DMS53 (cell line): Measurements from ENCODE around the gene RGSL1.
A peak's percentile ranks its signal among the peaks of the same experiment; 100 is the strongest.

ENCODE experiments used
- DNase-seq: peaks from one replicate; lab custom pipeline; 2025; lab: John Stamatoyannopoulos, UW

Gene RGSL1

DNA sequence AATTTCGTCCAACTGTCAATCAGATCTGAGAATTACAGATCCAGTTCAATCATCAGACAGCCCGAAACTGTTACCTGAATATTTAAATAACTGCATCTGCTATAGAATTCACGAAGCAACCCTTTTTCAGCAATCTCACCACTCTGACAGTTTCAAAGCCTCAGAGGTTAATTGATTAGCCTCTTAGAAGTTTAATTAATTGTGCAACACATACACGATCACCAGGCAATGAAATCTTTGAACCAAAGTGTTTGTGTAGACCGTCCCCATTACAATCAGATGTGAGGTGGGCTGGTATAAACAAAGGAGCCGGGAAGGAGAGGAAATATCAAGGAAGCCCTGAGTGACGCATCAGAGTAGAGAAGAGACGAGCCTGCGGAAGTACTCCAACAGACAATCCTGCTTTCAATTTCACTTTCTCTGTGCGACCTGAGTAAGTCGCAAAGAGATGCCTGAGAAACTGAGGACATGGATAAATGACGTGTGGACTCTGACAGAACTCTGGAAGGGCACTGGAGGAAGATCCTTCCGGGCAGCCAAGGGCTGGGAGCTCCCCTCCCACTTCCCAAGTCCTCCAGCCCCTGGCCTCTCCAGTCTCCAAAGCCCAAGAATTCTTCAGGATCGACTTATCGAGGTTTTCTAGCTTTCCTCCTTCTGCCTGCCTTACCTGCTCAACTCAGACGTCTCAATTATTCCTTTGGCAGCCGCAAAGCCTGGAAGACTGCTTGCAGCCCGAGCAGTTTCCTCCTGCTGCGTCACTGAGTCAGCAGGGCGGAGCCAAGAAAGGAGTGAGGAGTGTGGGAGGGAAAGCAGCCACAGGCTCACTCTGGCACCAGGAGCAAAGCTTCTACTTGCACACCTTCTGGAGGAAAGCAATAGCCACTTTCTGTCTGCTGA lies 138.8 kb downstream of the RGSL1 start, which contains the start of gene RNASEL:
Gene RNASEL, minus strand, starts transcription at position 757 of the 897 bp plus-strand sequence. CDS start 2,450 bp downstream, outside the sequence.
- peak; percentile 80 for DNase-seq

DNA sequence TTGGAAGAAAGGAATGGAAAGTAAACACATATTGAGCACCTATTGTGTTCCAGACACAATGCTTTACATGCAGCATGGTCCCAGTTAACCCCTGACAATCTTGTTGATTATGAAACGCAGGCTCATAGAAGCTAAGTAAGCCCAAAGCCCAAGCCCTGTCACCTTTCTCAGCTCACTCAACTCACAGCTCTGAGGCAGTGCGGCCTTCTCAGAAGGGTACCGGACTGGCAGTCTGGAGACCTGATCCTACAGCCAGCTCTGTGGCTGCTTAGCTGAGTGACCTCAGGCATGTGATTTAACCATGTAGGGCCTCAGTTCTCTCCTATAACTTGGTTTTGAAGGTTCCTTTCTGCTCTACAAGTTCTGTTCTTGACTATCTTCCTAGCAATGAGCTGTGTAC lies 139.6 kb downstream of the RGSL1 start:
- no peak for DNase-seq

DNA sequence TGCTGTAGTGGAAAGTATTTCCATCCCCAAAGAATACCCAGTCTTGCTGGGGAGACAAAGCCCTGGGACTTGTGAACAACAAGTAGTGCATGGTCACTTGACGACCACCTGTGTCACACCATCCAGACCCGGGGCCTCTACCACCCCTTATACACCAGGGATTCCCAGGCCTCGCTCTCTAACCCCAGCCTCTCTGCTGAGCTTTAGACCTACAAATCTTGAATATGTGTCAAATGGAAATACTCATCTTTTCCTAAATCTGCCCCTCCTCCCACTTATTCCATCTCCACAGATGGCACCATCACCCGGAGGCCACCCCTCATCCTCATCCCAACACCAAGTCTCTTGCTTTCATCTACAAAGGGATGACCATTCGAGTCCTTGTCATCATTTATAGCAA lies 140.0 kb downstream of the RGSL1 start:
- DNase-seq: no peak

DNA sequence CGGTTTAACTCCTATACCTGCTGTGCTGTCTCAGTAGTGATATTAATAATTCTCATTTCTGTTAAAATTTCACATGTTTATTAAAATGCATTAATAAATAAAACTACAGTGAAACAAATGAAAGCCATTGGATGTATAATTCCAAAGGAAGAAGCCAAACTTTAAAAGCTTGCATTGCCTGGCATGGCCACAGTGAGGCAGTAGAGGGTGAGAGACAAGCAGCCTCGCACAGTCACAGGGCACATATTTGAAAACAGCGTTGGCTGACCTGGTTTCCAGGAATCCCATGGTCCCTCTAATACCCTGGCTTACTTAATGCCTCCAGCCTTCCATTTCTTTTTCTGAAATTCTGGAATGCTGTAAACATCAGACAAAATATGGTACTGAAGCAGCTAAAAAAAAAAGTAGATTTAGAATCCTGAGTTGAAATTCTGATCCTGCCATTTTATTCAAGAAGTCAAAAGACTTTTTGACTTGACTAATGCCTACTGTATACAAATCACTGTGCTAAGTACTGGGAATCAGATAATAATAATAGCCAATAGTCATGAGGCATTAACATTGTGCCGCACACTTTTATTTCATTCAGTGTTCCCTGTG lies 145.8 kb downstream of the RGSL1 start:
- DNase-seq: peak; percentile 77

DNA sequence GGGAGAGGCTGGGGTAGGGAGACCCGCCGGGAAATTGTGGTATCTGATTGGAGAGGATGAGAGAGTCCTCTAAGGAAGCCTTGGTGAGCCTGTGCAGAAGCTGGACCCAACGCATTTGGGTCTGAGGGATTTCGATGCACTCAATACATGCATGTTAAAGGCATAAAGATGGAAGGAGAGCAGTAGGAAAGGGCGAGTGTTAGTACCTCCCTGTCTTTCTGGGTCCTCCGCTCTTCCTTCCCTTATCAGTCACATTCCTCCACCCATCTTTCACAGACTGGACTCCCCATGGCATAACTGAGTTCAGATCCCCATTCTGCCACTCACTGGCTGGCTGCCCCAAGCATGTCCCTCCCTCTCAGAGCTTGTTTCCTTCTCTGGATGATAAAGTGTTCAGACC lies 147.0 kb downstream of the RGSL1 start:
- no peak for DNase-seq

DNA sequence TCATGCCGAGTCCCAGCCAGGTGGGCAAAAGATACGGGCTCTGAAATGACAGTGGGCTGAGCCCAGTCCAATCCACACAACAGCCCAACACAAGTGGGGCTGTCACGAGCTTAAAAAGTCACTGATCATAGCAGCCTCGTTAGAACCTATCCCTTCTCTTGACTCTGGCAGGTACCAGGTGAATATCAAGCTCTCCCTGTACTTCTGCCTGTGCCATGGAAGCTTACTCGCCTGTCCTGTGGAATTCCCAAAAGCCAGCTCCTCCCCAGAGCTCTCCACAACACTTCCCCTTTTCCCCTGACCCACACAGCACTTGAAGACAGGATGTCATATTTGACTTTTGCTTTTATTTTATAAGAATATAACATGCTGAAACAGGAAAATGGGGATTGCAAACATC lies 148.3 kb downstream of the RGSL1 start:
- no peak for DNase-seq

DNA sequence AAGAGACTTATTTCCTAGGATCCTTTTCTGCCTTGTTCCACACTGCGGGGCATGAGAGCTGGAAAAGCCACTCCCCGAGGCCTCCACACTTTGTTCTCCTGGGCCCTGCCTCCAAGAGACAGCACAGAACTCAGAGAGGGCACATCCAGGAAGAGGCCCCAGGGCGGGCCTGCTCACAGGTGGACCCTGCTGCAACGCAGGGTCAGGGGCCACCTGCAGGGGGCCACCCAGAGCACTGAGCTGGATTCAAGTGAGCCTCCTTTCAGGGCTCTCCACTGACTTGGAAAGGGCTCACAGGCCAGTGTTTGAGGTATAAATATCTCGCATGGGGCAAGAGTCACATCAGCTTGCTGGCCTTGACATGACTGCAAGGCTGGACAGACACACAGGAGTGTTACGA lies 149.4 kb downstream of the RGSL1 start:
- DNase-seq: peak; percentile 55

DNA sequence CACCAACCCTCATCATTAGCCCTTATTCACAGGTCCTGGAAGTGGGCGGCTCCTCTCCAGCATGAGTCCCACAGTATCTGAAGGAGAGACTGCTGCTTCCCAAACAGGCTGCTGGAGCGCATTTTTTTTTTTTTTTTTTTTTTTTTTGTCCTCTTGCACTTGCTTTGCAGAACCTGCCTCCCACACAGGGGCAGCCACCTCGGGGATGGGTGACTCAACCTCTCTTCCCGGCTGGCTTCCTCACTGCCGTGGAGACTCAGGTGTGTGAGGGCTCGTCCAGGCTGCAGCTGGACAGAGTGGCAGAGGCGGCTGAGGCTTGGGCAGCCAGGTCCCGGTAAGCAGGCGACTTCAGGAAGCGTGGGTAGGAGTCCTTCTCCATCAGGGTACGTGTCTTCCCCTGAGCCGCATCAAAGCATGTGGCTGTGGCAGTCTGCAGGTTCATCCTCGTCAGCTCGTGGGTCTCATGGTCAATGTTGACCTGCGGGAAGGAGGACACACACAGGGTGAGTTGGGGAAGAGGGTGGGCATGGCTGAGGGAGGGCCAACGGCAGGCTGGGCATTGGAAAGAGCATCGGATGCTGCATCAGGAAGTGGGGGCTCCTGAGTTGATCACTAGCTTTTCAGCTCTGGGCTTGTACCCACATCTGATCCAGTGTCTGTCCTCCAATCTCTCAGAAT lies 150.2 kb downstream of the RGSL1 start:
- DNase-seq: no peak

DNA sequence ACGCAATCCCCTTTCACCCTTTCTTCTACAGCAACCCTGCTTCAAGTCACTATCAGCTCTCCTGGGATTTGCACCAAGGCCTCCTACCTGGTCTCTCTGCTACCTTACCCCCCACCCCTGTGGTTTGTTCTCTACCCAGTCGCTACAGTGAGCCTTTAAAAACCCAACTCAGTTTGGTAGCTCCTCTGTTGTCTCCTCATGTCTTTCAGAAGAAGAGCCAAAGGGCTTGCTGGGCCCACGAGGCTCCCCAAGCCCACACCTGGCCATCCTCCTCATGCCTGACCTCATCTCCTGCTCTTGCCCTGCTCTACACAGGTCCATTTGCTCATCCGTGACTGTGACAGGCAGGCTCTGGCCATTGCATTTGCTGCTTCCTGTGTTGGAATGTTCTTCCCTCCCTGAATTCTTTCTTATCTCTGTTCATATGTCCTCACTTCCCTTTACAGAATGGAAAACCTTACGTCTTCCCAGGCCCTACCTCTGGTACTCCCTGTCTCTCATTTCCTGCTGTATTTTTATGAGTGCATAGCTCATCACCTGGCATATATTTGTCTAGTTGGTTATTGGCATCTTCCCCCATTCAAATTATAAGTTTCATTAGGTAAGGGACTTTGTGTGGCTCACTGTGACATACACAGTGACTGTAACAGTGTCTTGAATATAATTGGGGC lies 150.9 kb downstream of the RGSL1 start:
- no peak for DNase-seq

DNA sequence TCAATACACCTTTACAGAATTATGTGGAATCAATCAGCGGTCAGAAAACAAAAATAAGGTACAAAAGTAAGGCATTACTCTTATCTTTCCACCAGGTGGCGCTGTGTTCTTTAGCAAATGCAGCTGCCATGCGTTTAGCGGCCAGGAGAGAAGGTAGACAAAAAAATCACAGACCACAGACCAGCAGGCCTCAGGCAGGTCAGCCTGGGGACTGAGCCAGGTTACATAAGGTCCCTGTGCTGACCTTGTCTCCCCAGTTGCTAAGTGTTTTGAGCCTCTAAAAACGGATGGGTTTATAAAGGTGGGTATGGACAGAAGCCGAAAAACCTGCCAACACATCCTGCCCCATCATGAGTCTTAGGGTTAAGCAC lies 151.5 kb downstream of the RGSL1 start:
- DNase-seq: peak; percentile 94

DNA sequence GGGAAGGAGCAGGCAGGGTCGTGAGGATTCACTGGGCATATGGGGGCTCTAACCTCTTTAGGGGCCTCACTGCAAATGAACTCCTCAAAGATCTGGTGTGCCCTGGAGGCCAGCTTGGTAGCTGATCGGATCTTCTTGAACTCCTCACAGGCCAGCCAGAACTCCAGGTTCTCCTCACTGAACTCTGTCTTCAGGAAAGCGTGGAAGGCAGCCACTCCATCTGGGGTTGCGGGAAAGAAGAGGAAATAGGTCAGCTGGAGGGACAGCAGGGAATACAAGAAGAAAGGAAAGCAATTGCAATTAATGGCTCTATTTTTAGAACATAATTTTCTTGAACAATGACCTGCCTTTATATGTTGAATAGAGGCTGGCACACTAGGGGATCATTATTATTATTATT lies 152.0 kb downstream of the RGSL1 start:
- DNase-seq: no peak

DNA sequence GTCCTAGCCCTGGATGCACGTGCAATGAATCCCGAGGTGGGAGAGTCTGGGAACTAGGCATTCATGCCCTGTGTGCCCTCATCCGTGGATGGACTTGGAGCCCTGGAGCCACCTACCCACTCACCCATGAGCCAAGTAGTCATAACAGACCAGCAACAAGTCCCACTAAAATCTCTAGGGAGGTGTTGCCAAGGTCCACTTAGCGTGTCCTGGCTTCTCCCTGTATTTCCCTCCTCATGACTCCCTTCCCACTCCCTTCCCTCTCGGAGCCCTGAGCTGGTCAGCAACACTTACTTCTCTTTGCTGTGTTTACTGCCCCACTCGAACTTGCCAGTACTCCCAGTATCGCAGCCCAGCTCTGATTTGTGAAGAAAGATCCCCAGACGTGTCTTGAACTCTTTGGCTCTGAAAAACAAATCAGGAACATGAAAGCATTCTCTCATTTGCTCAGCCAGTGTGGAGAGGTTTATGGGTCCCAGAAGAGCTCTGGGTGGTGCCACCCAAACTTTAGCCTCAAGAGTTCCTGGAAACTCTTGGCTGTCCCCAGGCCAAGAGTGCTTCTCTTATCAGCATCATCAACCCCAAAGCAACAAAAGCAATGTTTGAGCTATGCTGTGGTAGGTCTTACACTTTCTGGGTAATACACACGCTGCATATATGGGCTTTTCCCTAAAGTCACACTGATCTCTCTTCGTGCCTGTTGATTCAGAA lies 153.1 kb downstream of the RGSL1 start:
- no peak for DNase-seq

DNA sequence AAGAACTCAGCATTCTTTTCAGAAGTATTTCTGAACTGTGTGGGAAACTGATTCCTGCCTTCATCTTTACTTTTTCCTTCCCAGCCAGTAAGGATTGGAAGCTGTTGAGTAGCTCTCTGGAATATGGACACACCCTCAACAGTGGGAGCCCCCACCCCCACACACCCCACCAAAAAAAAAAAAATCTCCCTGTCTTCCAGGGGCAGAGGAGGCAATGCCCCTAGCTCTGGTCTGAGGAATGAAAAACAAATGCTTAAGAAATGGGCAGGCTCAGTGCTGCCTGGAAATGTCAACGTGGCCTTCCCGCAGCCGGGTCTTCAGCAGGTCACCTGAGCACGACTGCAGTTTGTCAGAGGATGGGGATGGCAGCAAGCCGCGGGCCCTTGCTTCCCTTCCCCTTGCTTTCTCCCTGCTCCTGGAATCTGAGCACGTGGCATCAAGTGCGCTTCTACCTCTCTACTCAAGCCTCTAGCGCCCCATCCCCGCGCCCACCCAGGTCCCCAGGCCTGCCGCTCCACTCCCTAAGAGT lies 153.8 kb downstream of the RGSL1 start:
- peak; percentile 75 for DNase-seq

DNA sequence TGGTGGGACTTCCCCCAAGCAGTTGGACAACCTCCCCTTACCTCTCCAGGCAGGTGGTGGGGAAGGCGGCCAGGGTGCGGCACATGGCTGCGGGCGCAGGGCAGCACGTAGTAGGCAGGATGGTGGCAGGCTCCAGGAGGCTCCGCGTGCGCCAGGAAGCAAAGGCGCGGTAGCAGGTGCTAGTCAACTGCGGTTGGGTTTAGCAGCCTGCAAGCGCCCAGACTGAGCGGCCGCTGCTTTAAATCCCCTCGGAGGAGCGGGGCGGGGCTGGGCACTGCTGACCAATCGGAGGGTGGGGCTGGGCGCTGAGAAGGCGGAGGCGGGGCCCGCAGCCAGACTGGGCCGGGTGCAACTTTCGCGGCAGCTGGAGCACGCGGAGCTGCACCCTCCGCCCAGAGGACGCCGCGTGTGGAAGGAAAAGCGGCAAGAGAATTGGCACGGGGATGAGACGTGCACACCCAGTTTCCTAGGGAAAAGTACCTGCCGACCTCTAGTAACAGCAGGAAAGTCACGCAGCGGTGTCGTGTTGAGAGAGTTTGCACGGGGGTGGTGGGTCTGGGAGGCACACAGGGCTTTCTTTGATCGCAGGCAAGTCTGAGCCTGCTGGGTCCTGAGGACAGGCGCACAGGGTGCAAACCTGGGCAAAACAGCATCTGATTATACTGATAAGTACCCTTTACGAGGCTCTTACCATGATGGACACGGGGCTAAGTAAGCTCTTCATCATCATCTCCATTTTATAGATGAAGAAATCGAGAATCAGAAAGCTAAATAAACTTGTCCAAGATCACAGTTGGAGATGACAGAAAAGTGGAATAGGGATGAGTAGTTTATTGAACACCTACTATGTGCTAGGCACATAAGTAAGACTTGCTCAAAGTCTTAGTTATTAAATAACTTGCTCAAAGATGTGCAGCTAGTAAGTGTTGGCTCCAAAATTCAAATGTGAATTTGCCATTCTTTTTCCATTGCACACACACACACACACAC lies 154.5 kb downstream of the RGSL1 start, which contains the start of gene RGS16:
Gene RGS16, minus strand, starts transcription at position 215 of the 990 bp plus-strand sequence. Its CDS starts 130 bp downstream, at position 85.
- peak; percentile 97 for DNase-seq

DNA sequence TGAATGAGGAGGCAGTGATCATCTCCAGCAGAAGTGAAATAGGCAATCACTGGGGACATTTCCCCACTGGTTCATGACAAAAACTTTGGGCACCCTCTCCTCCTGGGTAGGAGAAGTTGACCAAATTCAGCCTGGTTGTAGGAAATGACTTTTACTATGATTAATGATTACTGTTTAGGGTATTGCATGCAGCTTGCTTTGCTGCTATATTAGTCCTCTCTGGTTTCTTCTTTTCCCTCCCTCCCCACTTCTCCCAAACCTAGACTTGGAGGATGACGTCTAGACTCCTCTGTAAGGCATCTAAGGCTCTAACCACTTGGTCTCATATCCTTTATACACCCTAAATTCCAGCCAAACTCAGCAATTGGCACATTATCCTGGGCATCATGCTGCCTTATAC lies 157.6 kb downstream of the RGSL1 start:
- DNase-seq: no peak

DNA sequence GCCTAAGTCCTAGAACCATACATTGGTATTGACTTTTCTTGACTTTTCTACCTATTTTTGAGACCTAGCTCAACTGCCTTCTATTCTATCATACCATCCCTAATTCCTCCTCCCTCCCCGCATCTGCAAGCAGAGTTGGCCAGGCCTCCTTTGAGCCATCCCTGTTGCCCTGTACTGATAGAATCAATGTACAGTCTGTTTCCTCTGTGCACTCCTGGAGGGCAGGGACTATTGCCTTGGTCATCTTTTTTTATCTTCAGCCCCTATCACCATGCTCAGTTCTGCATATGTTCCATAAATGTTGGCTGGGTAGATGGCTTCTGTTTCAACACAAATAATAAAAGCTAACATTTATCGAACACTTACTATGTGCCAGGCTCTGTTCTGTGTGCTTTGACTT lies 158.3 kb downstream of the RGSL1 start:
- no peak for DNase-seq

DNA sequence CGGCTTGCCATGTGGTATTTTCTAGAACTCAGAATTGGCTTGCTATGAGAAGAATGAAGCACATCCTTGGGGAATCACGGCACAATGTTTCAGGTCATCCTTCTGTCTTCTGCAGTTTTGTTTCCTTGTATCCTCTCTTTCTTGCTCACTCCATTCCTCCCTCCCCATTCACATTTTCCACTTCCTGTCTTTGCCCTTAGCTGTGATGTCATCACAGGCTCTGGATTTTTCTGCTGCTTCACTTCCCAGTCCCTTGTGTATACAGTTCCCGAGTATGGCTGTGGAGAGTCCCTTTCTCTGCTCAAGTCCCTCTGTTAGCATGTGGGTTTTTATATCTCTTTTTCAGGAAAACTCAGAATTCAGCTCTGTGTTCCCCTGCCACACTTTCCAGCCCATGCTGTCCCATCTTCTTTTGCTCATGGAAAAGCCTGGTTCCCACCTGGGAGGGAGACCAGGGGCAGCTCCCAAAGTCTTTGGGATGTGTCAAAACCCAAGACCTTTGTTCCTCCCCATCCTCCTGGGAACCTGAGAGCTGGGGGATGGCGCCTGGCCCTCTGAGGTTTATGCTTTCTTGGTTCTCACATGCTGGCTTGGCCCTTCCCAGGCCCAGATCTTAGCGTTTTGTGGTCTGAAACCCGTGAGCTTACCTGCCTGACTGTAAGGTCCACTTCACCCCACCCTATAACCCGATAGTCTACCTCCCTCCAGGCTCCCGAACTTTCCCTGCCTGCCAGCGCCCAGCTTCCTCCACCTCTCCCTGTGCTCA lies 159.1 kb downstream of the RGSL1 start:
- DNase-seq: peak; percentile 71
